HCT116 (cell line): ENCODE measurements around the gene HMCN2. TPM values are rescaled to one million over a fixed set of nuclear protein-coding genes. Genes with fewer than 3 reads are reported as not detected.

Source experiments
- ATAC-seq: fragments of 200-7000 bp; cut with Tn5 transposase; 2 replicates; pipeline ENCODE4 v1.9.1; 2020; ENCODE audit warnings: mild to moderate bottlenecking, moderate library complexity
- BruUV-seq: library from RNA; stranded (reverse); fragments of 400-500 nt; replicated peaks from 2 replicates; lab custom pipeline; 2021; lab: Mats Ljungman, UMichigan
- CTCF ChIA-PET: fragments of 300-600 bp; sonication (Branson Sonifier 250); formaldehyde crosslinking; loops from one replicate; lab custom pipeline; 2021; ENCODE audit warnings: antibody characterized with exemption; lab: Charles Lee
- POLR2A ChIA-PET: fragments of 300-600, 350-600 bp; sonication (Branson Sonifier 250); formaldehyde crosslinking; loops from one replicate; lab custom pipeline; 2021; ENCODE audit warnings: antibody characterized with exemption; lab: Charles Lee
- RAD21 ChIA-PET, 2 experiments: fragments of 300-600 bp; sonication (Branson Sonifier 250); formaldehyde crosslinking; loops; one replicate each; lab custom pipeline; 2023; ENCODE audit warnings: low total read pairs in 2 of 2; ENCODE audit not compliant: uncharacterized antibody in 2 of 2, unreplicated experiment in 2 of 2, low non-redundant PET in 1 of 2; lab: Charles Lee
- DNase-seq: peaks from one replicate; pipeline ENCODE4 v3.0.0-alpha.2; 2010; ENCODE audit warnings: low read depth, low spot score
- H2AFZ ChIP-seq: fragments of 200-600 bp; shearing (Covaris generic), sonication (generic); 2 replicates; pipeline ENCODE4 v1.6.1; 2017; ENCODE audit warnings: low read depth, mixed run types, mixed read lengths, antibody characterized with exemption, low read length; ENCODE audit not compliant: poor library complexity, severe bottlenecking
- H3K27ac ChIP-seq: 2 replicates; pipeline ENCODE4 v1.5.1; 2012; ENCODE audit warnings: low read depth, low read length
- H3K27me3 ChIP-seq: fragments of 200-600 bp; sonication (generic); 2 replicates; pipeline ENCODE4 v1.6.1; 2016; ENCODE audit warnings: mixed run types, low read length, mixed read lengths; ENCODE audit not compliant: insufficient read depth
- H3K36me3 ChIP-seq, 2 experiments: fragments of 200-500 bp in 1 of 2; fragments of 200-600 bp in 1 of 2; sonication (Bioruptor generic) in 1 of 2; sonication (generic) in 1 of 2; 2 replicates each; pipeline versions ENCODE4 v1.5.1 to v1.6.1; 2014 to 2016; ENCODE audit warnings: low read length in 2 of 2, inconsistent platforms in 1 of 2, mixed read lengths in 1 of 2, mixed run types in 1 of 2; ENCODE audit not compliant: insufficient read depth in 2 of 2, control insufficient read depth in 1 of 2
- H3K4me1 ChIP-seq, 2 experiments: fragments of 200-600 bp in 1 of 2; sonication (generic) in 1 of 2; 2 replicates each; pipeline versions ENCODE4 v1.5.1 to v1.6.1; 2012 to 2017; ENCODE audit warnings: low read length in 2 of 2, inconsistent platforms in 1 of 2, mild to moderate bottlenecking in 1 of 2, mixed read lengths in 1 of 2, mixed run types in 1 of 2, moderate library complexity in 1 of 2; ENCODE audit not compliant: insufficient read depth in 2 of 2, control insufficient read depth in 1 of 2
- H3K4me2 ChIP-seq: fragments of 200-600 bp; sonication (generic); 2 replicates; pipeline ENCODE4 v1.6.1; 2017; ENCODE audit warnings: mixed run types, low read length, mixed read lengths
- H3K4me3 ChIP-seq, 2 experiments: fragments of 200-600 bp in 1 of 2; sonication (generic) in 1 of 2; replicated peaks in 1 of 2; 2 replicates each; pipeline ENCODE4 v1.5.1; 2011 to 2016; ENCODE audit warnings: low read length in 2 of 2, control low read depth in 1 of 2, low read depth in 1 of 2, mild to moderate bottlenecking in 1 of 2, mixed read lengths in 1 of 2, mixed run types in 1 of 2
- H3K79me2 ChIP-seq: fragments of 200-600 bp; sonication (generic); 2 replicates; pipeline ENCODE4 v1.6.1; 2017; ENCODE audit warnings: mild to moderate bottlenecking, mixed run types, low read length, moderate library complexity, mixed read lengths; ENCODE audit not compliant: insufficient read depth
- H3K9ac ChIP-seq: fragments of 200-600 bp; sonication (generic); 2 replicates; pipeline ENCODE4 v1.6.1; 2016; ENCODE audit warnings: low read length, mixed read lengths
- H3K9me2 ChIP-seq: fragments of 200-600 bp; sonication (generic), shearing (Covaris generic); 2 replicates; pipeline ENCODE4 v1.6.1; 2017; ENCODE audit warnings: mixed run types, mild to moderate bottlenecking, moderate library complexity; ENCODE audit not compliant: insufficient read depth
- H3K9me3 ChIP-seq, 2 experiments: fragments of 200-500 bp in 1 of 2; fragments of 200-600 bp in 1 of 2; sonication (Bioruptor generic) in 1 of 2; sonication (generic) in 1 of 2; 2 replicates each; pipeline ENCODE4 v1.6.1; 2014 to 2017; ENCODE audit warnings: low read length in 2 of 2, mixed read lengths in 2 of 2, inconsistent platforms in 1 of 2, low read depth in 1 of 2, mild to moderate bottlenecking in 1 of 2, mixed run types in 1 of 2, moderate library complexity in 1 of 2; ENCODE audit not compliant: control insufficient read depth in 1 of 2, insufficient read depth in 1 of 2
- H4K20me1 ChIP-seq: fragments of 200-600 bp; sonication (generic), shearing (Covaris generic); 2 replicates; pipeline ENCODE4 v1.6.1; 2017; ENCODE audit warnings: mixed run types, mild to moderate bottlenecking, moderate library complexity; ENCODE audit not compliant: insufficient read depth
- CBX3 ChIP-seq: IDR thresholded peaks from 2 replicates; pipeline ENCODE4 v1.6.1; 2012; ENCODE audit warnings: low read depth
- CEBPB ChIP-seq: IDR thresholded peaks from 2 replicates; pipeline ENCODE4 v1.6.1; 2012; ENCODE audit warnings: low read depth
- EGR1 ChIP-seq: IDR thresholded peaks from 2 replicates; pipeline ENCODE4 v1.6.1; 2012; ENCODE audit warnings: low read depth
- ELF1 ChIP-seq: IDR thresholded peaks from 2 replicates; pipeline ENCODE4 v1.6.1; 2012; ENCODE audit warnings: low read depth, borderline replicate concordance
- EZH2 ChIP-seq: fragments of 200-600 bp; sonication (generic); IDR thresholded peaks from 2 replicates; pipeline ENCODE4 v1.6.1; 2017; ENCODE audit warnings: antibody characterized with exemption, mixed run types
- EZH2phosphoT487 ChIP-seq: fragments of 200-600 bp; IDR thresholded peaks from 2 replicates; pipeline ENCODE4 v1.6.1; 2018; ENCODE audit warnings: antibody characterized with exemption, borderline replicate concordance
- FOSL1 ChIP-seq: IDR thresholded peaks from 2 replicates; pipeline ENCODE4 v1.6.1; 2012; ENCODE audit warnings: low read depth
- JUND ChIP-seq: IDR thresholded peaks from 2 replicates; pipeline ENCODE4 v1.6.1; 2012
- POLR2A ChIP-seq: IDR thresholded peaks from 2 replicates; pipeline ENCODE4 v1.7.0; 2011; ENCODE audit warnings: borderline replicate concordance; ENCODE audit not compliant: insufficient read depth, insufficient read length; ENCODE audit errors: extremely low read depth
- RAD21 ChIP-seq: IDR thresholded peaks from 2 replicates; pipeline ENCODE4 v1.6.1; 2012; ENCODE audit warnings: low read depth, mild to moderate bottlenecking
- SIN3A ChIP-seq: IDR thresholded peaks from 2 replicates; pipeline ENCODE4 v1.6.1; 2012; ENCODE audit warnings: low read depth
- SP1 ChIP-seq: IDR thresholded peaks from 2 replicates; pipeline ENCODE4 v1.6.1; 2012; ENCODE audit warnings: low read depth
- TCF7L2 ChIP-seq: IDR thresholded peaks from 2 replicates; pipeline ENCODE4 v1.7.0; 2011; ENCODE audit warnings: borderline replicate concordance, inconsistent platforms; ENCODE audit not compliant: insufficient read depth, insufficient read length; ENCODE audit errors: extremely low read depth
- YY1 ChIP-seq: IDR thresholded peaks from 2 replicates; pipeline ENCODE4 v1.6.1; 2011; ENCODE audit warnings: low read length, low read depth, moderate library complexity, mild to moderate bottlenecking; ENCODE audit not compliant: insufficient replicate concordance; ENCODE audit errors: extremely low read depth
- ZFX ChIP-seq: fragments of 450-650 bp; IDR thresholded peaks from 2 replicates; pipeline ENCODE4 v1.6.1; 2017
- ZNF274 ChIP-seq: fragments of 200-500 bp; sonication (Bioruptor generic); IDR thresholded peaks from 2 replicates; pipeline ENCODE4 v1.6.1; 2014; ENCODE audit warnings: mild to moderate bottlenecking, low read depth, low read length, inconsistent platforms
- intact Hi-C: fragments of 100-400 bp; cut with micrococcal nuclease; formaldehyde crosslinking; loops from 2 replicates; pipeline ENCODE4 v1.10.0; 2022
- total RNA-seq: library from RNA; stranded (reverse); gene quantifications from one replicate; pipeline ENCODE4 v1.2.1, GENCODE V29; 2021; ENCODE audit not compliant: unreplicated experiment
- TF ChIP-seq, protein P1 (sequence below), 3 experiments: fragments of 200-600 bp in 1 of 3; sonication (generic) in 1 of 3; IDR thresholded peaks in 2 of 3; conservative IDR thresholded peaks in 1 of 3; 2 replicates each; pipeline ENCODE4 v1.5.1; 2012 to 2017; ENCODE audit warnings: low read depth in 2 of 3, low read length in 2 of 3, antibody characterized with exemption in 1 of 3, borderline replicate concordance in 1 of 3, control low read depth in 1 of 3, mild to moderate bottlenecking in 1 of 3, mixed read lengths in 1 of 3, mixed run types in 1 of 3, moderate library complexity in 1 of 3; ENCODE audit not compliant: insufficient read depth in 1 of 3
- TF ChIP-seq, protein P2 (sequence below): IDR thresholded peaks from 2 replicates; pipeline ENCODE4 v1.6.1; 2011; ENCODE audit warnings: mild to moderate bottlenecking, low read length, moderate library complexity; ENCODE audit not compliant: insufficient replicate concordance; ENCODE audit errors: extremely low read depth
- TF ChIP-seq, protein P3 (sequence below): IDR thresholded peaks from 2 replicates; pipeline ENCODE4 v1.6.1; 2012

The HMCN2 gene
- total RNA-seq, 1 experiment from 2014 or later, result 0.22 TPM

DNA sequence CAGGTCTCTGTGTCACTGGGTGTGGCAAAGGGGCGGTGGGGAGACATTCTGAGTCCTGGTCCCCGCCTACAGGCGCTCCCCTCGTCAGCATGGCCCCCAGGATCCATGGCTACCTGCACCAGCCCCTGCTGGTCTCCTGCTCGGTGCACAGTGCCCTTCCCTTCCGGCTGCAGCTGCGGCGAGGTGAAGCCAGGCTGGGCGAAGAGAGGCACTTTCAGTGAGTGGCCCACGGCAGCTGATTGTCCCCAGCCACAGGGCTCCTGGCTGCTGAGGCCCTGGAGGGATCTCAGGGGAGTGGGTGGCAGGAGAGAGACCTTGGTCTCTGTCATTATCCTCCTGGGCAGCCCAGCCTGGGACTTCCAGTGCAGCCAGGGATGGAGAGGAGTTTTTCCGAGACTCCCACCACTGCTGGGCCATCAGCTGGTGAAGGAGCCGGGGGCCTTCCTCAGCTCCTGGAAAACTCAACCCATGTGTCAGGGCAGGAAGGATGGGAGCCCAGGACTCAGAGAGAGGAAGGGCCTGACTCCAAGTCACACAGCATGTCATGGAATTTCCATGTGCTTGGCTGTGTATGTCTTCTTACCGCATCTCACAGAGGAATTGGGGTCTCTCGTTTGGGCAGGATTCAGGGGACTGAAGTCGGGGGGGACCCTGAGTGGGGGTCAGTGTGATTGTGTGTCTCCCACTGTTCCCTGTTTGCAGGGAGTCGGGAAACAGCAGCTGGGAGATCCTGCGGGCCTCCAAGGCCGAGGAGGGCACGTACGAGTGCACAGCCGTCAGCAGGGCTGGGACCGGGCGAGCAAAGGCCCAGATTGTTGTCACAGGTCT, 37.4 kb downstream of the HMCN2 start:
- Histone ChIP-seq H3K9ac (no peak overlapping the region), H3K9me2 (no peaks in the 10 kb centered on the region), H3K27me3 (peaks cover 25% of the 10 kb centered on the region; the same call in 1 of the 2 replicates), H3K36me3 (no peaks in the 10 kb centered on the region), H3K4me3 (no peak overlapping the region), H3K4me1 (no peaks in the 10 kb centered on the region), H3K27ac (no peak overlapping the region), H3K79me2 (no peaks in the 10 kb centered on the region), H3K4me2 (no peak overlapping the region), H3K9me3 (no peaks in the 10 kb centered on the region), H2AFZ (no peak overlapping the region), H4K20me1 (no peaks in the 10 kb centered on the region)
- POLR2A ChIA-PET, result no interaction called here
- no TSS peak for BruUV-seq
- TF ChIP-seq POLR2A, result no peak
- no peak for TF ChIP-seq JUND
- TF ChIP-seq YY1, result no peak
- no peak for TF ChIP-seq TCF7L2
- no peak for TF ChIP-seq ZNF274
- no peak for TF ChIP-seq EZH2
- TF ChIP-seq RAD21, result no peak
- no peak for TF ChIP-seq ELF1
- no peak for TF ChIP-seq CBX3
- TF ChIP-seq SIN3A, result no peak
- no peak for TF ChIP-seq SP1
- TF ChIP-seq, protein P1, sequence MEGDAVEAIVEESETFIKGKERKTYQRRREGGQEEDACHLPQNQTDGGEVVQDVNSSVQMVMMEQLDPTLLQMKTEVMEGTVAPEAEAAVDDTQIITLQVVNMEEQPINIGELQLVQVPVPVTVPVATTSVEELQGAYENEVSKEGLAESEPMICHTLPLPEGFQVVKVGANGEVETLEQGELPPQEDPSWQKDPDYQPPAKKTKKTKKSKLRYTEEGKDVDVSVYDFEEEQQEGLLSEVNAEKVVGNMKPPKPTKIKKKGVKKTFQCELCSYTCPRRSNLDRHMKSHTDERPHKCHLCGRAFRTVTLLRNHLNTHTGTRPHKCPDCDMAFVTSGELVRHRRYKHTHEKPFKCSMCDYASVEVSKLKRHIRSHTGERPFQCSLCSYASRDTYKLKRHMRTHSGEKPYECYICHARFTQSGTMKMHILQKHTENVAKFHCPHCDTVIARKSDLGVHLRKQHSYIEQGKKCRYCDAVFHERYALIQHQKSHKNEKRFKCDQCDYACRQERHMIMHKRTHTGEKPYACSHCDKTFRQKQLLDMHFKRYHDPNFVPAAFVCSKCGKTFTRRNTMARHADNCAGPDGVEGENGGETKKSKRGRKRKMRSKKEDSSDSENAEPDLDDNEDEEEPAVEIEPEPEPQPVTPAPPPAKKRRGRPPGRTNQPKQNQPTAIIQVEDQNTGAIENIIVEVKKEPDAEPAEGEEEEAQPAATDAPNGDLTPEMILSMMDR (IDR thresholded peaks at IDR 0.05 in 2 of 3, conservative IDR thresholded peaks at IDR 0.05 in 1 of 3; ENCODE audit: borderline replicate concordance in 1 of 3, insufficient read depth in 1 of 3, low read depth in 2 of 3, low read length in 2 of 3), result no peak
- TF ChIP-seq FOSL1, result no peak
- no peak for TF ChIP-seq CEBPB
- TF ChIP-seq EGR1, result no peak
- no peak for TF ChIP-seq ZFX
- no peak for TF ChIP-seq EZH2phosphoT487
- TF ChIP-seq, protein P2, sequence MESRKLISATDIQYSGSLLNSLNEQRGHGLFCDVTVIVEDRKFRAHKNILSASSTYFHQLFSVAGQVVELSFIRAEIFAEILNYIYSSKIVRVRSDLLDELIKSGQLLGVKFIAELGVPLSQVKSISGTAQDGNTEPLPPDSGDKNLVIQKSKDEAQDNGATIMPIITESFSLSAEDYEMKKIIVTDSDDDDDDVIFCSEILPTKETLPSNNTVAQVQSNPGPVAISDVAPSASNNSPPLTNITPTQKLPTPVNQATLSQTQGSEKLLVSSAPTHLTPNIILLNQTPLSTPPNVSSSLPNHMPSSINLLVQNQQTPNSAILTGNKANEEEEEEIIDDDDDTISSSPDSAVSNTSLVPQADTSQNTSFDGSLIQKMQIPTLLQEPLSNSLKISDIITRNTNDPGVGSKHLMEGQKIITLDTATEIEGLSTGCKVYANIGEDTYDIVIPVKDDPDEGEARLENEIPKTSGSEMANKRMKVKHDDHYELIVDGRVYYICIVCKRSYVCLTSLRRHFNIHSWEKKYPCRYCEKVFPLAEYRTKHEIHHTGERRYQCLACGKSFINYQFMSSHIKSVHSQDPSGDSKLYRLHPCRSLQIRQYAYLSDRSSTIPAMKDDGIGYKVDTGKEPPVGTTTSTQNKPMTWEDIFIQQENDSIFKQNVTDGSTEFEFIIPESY, result no peak
- TF ChIP-seq, protein P3, sequence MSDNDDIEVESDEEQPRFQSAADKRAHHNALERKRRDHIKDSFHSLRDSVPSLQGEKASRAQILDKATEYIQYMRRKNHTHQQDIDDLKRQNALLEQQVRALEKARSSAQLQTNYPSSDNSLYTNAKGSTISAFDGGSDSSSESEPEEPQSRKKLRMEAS, result no peak
- CTCF ChIA-PET, result no interaction called here
- ATAC-seq, result no peak
- DNase-seq, result no peak
- RAD21 ChIA-PET, result no interaction called here
- intact Hi-C loops, result no loop called here
